HepG2 (cell line): Measurements from ENCODE around the gene RSPH9. TPM values are rescaled to one million over a fixed set of nuclear protein-coding genes. Genes with fewer than 3 reads are reported as not detected.
A peak's percentile ranks its signal among the peaks of the same experiment; 100 is the strongest.

Source experiments
- ATF7 ChIP-seq, 2 experiments: fragments of 450-650 bp in 1 of 2; sonication (generic) in 1 of 2; formaldehyde crosslinking in 1 of 2; IDR thresholded peaks; 2 replicates each; pipeline versions ENCODE4 v1.4.0 to v1.6.1; 2016 to 2020; ENCODE audit warnings: antibody characterized with exemption in 1 of 2, mild to moderate bottlenecking in 1 of 2, missing genetic modification reagents in 1 of 2
- GPN1 ChIP-seq: sonication (generic); formaldehyde crosslinking; IDR thresholded peaks from 2 replicates; pipeline ENCODE4 v1.5.1; 2020; ENCODE audit warnings: missing genetic modification reagents, borderline replicate concordance
- IRX3 ChIP-seq: sonication (generic); formaldehyde crosslinking; IDR thresholded peaks from 2 replicates; pipeline ENCODE4 v1.8.1; 2023; ENCODE audit warnings: mild to moderate bottlenecking, low read depth, missing genetic modification reagents, borderline replicate concordance
- KDM5B ChIP-seq: sonication (generic); formaldehyde crosslinking; IDR thresholded peaks from 2 replicates; pipeline ENCODE4 v1.4.0; 2020; ENCODE audit warnings: missing genetic modification reagents, mild to moderate bottlenecking, borderline replicate concordance
- NFE2L1 ChIP-seq: sonication (generic); formaldehyde crosslinking; IDR thresholded peaks from 2 replicates; pipeline ENCODE4 v1.4.0; 2020; ENCODE audit warnings: missing genetic modification reagents, mild to moderate bottlenecking, borderline replicate concordance
- RFXANK ChIP-seq: IDR thresholded peaks from 2 replicates; pipeline ENCODE4 v1.6.1; 2016
- SALL2 ChIP-seq: sonication (generic); formaldehyde crosslinking; IDR thresholded peaks from 2 replicates; pipeline ENCODE4 v1.8.1; 2023; ENCODE audit warnings: mild to moderate bottlenecking, missing genetic modification reagents, inconsistent platforms
- SKI ChIP-seq: fragments of 450-650 bp; IDR thresholded peaks from one replicate; pipeline ENCODE4 v1.6.1; 2018; ENCODE audit warnings: mild to moderate bottlenecking; ENCODE audit not compliant: partially characterized antibody
- SNAI1 ChIP-seq: sonication (generic); formaldehyde crosslinking; IDR thresholded peaks from 2 replicates; pipeline ENCODE4 v1.5.0; 2020; ENCODE audit warnings: mild to moderate bottlenecking, missing genetic modification reagents, borderline replicate concordance
- SP5 ChIP-seq: IDR thresholded peaks from 2 replicates; pipeline ENCODE4 v1.6.1; 2016; ENCODE audit warnings: low read depth, borderline replicate concordance
- ZFYVE20 ChIP-seq: sonication (generic); formaldehyde crosslinking; IDR thresholded peaks from 2 replicates; pipeline ENCODE4 v1.8.0; 2023; ENCODE audit warnings: low read depth, mild to moderate bottlenecking, moderate library complexity, missing genetic modification reagents, borderline replicate concordance
- ZKSCAN5 ChIP-seq: sonication (generic); formaldehyde crosslinking; IDR thresholded peaks from 2 replicates; pipeline ENCODE4 v1.5.1; 2020; ENCODE audit warnings: mild to moderate bottlenecking, missing genetic modification reagents
- ZNF331 ChIP-seq: sonication (generic); formaldehyde crosslinking; IDR thresholded peaks from 2 replicates; pipeline ENCODE4 v1.4.0; 2020; ENCODE audit warnings: missing genetic modification reagents
- ZNF484 ChIP-seq: sonication (generic); formaldehyde crosslinking; IDR thresholded peaks from 2 replicates; pipeline ENCODE4 v1.5.1; 2020; ENCODE audit warnings: mild to moderate bottlenecking, low read depth, missing genetic modification reagents, borderline replicate concordance
- ZNF550 ChIP-seq: sonication (generic); formaldehyde crosslinking; IDR thresholded peaks from 2 replicates; pipeline ENCODE4 v1.4.0; 2020; ENCODE audit warnings: mild to moderate bottlenecking, missing genetic modification reagents, borderline replicate concordance
- ZNF761 ChIP-seq: sonication (generic); formaldehyde crosslinking; conservative IDR thresholded peaks from 2 replicates; pipeline ENCODE4 v1.4.0; 2020; ENCODE audit warnings: mild to moderate bottlenecking, missing genetic modification reagents
- ZNF775 ChIP-seq: sonication (generic); formaldehyde crosslinking; IDR thresholded peaks from 2 replicates; pipeline ENCODE4 v1.4.0; 2020; ENCODE audit warnings: missing genetic modification reagents, mild to moderate bottlenecking, moderate library complexity, borderline replicate concordance
- polyA plus RNA-seq, 8 experiments: library from polyadenylated mRNA; depleted of rRNA in 3 of 8; stranded (reverse) in 7 of 8; unstranded in 1 of 8; fragments of >200 nt; fragmentation: Illumina TruSeq in 4 of 8; extraction: Trizol in 4 of 8; gene quantifications; 2 replicates each; pipeline versions ENCODE4 v1.2.1 to v1.2.3, GENCODE V29; 2011 to 2016; ENCODE audit warnings: low read depth in 4 of 8, missing spikeins in 1 of 8, mixed read lengths in 1 of 8; ENCODE audit not compliant: insufficient read depth in 1 of 8
- total RNA-seq, 5 experiments: library from RNA; depleted of rRNA; stranded (reverse); fragments of >200 nt; fragmentation: Illumina TruSeq; extraction: Trizol; gene quantifications; 2 replicates each; pipeline ENCODE4 v1.2.3, GENCODE V29; 2016; ENCODE audit warnings: low read depth in 1 of 5
- TF ChIP-seq, protein P1 (sequence below): sonication (generic); formaldehyde crosslinking; IDR thresholded peaks from 2 replicates; pipeline ENCODE4 v1.5.1; 2020; ENCODE audit warnings: missing genetic modification reagents, mild to moderate bottlenecking, borderline replicate concordance
- TF ChIP-seq, protein P2 (sequence below): sonication (generic); formaldehyde crosslinking; IDR thresholded peaks from 2 replicates; pipeline ENCODE4 v1.4.0; 2020; ENCODE audit warnings: missing genetic modification reagents, borderline replicate concordance
- TF ChIP-seq, protein P3 (sequence below): sonication (generic); formaldehyde crosslinking; IDR thresholded peaks from 2 replicates; pipeline ENCODE4 v1.4.0; 2020; ENCODE audit warnings: missing genetic modification reagents, borderline replicate concordance
- TF ChIP-seq, protein P4 (sequence below): sonication (generic); formaldehyde crosslinking; IDR thresholded peaks from 2 replicates; pipeline ENCODE4 v1.9.0; 2021; ENCODE audit warnings: missing genetic modification reagents, borderline replicate concordance

Gene RSPH9
- total and polyA plus RNA-seq, 2 of the 13 experiments (the other 11 are each of a cell fraction or from before 2014, with no cell fraction given): 0.04 TPM; not detected in 1

DNA sequence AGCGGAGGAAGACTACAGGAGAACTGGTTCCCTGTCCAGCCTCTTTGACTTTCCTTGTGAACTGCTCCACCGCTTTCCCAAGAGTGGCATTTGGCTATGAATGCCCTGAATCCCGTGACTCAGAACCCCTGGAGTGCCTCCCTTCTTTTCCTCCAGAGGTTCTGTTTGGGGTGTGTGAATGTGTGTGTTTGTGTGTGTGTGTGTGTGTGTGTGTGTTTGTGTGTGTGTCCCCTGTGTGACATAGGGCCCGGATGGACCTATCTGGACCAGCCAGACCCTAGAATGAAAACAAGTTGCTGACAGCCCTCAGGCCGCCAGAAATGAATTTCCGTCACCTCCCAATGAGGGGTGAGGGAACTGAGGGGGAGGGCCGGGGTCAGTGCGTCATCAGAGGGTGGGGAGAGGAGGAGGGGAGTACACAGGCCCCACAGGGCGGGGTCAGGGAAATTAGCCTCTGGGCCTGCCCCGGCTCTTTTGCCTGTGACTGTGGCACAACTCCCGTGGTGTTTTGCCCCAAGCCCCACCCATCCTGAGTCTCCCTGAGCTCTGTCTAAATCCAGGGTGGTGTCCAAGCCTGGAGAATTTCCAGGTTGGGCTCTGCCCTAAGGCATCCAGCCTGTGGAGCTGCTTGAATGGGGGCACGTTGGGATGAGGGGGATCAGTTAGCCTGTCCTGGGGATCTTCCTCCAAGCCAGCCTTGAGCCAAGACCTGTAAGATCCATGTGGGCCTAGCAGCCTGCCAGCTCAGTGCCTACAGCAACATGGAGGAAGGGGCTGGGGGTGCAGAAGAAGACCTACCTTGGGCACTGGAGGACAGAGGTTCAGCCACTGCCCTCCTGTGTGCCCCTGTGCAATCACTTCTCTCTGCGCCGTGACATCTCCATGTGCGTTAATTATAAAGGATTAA is 58.0 kb downstream of the RSPH9 start (continued):
- TF ChIP-seq, protein P1, sequence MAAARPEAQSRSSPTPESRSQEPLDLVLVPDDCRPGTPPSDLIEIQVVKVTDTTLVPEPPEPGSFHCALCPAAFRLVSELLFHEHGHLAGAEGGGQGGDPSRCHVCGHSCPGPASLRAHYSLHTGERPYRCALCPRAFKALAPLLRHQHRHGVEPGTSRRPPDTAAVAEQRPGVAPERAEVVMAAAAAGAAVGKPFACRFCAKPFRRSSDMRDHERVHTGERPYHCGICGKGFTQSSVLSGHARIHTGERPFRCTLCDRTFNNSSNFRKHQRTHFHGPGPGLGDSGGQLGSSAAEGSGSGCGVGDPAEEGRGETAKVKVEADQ (CRISPR knock-in tag): no peak
- TF ChIP-seq RFXANK: no peak
- no peak for TF ChIP-seq ZNF484
- TF ChIP-seq ZNF331: no peak; the same call in 1 of the 2 replicates
- no peak for TF ChIP-seq NFE2L1 (CRISPR knock-in tag)
- TF ChIP-seq ZFYVE20 (CRISPR knock-in tag): no peak
- TF ChIP-seq ZNF775 (CRISPR knock-in tag): no peak
- TF ChIP-seq SKI: no peak
- TF ChIP-seq, protein P2, sequence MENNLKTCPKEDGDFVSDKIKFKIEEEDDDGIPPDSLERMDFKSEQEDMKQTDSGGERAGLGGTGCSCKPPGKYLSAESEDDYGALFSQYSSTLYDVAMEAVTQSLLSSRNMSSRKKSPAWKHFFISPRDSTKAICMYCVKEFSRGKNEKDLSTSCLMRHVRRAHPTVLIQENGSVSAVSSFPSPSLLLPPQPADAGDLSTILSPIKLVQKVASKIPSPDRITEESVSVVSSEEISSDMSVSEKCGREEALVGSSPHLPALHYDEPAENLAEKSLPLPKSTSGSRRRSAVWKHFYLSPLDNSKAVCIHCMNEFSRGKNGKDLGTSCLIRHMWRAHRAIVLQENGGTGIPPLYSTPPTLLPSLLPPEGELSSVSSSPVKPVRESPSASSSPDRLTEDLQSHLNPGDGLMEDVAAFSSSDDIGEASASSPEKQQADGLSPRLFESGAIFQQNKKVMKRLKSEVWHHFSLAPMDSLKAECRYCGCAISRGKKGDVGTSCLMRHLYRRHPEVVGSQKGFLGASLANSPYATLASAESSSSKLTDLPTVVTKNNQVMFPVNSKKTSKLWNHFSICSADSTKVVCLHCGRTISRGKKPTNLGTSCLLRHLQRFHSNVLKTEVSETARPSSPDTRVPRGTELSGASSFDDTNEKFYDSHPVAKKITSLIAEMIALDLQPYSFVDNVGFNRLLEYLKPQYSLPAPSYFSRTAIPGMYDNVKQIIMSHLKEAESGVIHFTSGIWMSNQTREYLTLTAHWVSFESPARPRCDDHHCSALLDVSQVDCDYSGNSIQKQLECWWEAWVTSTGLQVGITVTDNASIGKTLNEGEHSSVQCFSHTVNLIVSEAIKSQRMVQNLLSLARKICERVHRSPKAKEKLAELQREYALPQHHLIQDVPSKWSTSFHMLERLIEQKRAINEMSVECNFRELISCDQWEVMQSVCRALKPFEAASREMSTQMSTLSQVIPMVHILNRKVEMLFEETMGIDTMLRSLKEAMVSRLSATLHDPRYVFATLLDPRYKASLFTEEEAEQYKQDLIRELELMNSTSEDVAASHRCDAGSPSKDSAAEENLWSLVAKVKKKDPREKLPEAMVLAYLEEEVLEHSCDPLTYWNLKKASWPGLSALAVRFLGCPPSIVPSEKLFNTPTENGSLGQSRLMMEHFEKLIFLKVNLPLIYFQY (CRISPR knock-in tag): no peak
- no peak for TF ChIP-seq GPN1
- TF ChIP-seq, protein P3, sequence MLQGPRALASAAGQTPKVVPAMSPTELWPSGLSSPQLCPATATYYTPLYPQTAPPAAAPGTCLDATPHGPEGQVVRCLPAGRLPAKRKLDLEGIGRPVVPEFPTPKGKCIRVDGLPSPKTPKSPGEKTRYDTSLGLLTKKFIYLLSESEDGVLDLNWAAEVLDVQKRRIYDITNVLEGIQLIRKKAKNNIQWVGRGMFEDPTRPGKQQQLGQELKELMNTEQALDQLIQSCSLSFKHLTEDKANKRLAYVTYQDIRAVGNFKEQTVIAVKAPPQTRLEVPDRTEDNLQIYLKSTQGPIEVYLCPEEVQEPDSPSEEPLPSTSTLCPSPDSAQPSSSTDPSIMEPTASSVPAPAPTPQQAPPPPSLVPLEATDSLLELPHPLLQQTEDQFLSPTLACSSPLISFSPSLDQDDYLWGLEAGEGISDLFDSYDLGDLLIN (CRISPR knock-in tag): no peak
- peak; percentile 78; the same call in 1 of the 2 replicates for TF ChIP-seq SALL2 (CRISPR knock-in tag)
- no peak; the same call in 1 of the 2 replicates for TF ChIP-seq SP5
- TF ChIP-seq ZNF550: no peak
- TF ChIP-seq SNAI1 (CRISPR knock-in tag): no peak
- no peak for TF ChIP-seq ATF7 (IDR thresholded peaks at IDR 0.05)
- TF ChIP-seq ATF7 (CRISPR knock-in tag; IDR thresholded peaks at IDR 0.05): no peak
- peak; percentile 38 for TF ChIP-seq KDM5B (CRISPR knock-in tag)
- TF ChIP-seq IRX3 (CRISPR knock-in tag): no peak
- TF ChIP-seq ZKSCAN5: no peak
- no peak for TF ChIP-seq ZNF761 (CRISPR knock-in tag)
- TF ChIP-seq, protein P4, sequence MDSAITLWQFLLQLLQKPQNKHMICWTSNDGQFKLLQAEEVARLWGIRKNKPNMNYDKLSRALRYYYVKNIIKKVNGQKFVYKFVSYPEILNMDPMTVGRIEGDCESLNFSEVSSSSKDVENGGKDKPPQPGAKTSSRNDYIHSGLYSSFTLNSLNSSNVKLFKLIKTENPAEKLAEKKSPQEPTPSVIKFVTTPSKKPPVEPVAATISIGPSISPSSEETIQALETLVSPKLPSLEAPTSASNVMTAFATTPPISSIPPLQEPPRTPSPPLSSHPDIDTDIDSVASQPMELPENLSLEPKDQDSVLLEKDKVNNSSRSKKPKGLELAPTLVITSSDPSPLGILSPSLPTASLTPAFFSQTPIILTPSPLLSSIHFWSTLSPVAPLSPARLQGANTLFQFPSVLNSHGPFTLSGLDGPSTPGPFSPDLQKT (CRISPR knock-in tag): no peak
